SU-DHL-6 (cell line): ENCODE data around the gene KCNH3.

Source experiments
- H2AFZ ChIP-seq: fragments of 200-600 bp; sonication (generic); 2 replicates; pipeline ENCODE4 v1.6.1; 2014; ENCODE audit warnings: low read depth, mild to moderate bottlenecking, moderate library complexity, mixed read lengths, antibody characterized with exemption, low read length; ENCODE audit not compliant: severe bottlenecking
- H3F3A ChIP-seq: fragments of 200-600 bp; shearing (Covaris generic); 2 replicates; pipeline ENCODE4 v1.6.0; 2016; ENCODE audit warnings: antibody characterized with exemption, mild to moderate bottlenecking; ENCODE audit not compliant: insufficient read depth
- H3K27ac ChIP-seq: fragments of 200-600 bp; sonication (generic); 2 replicates; pipeline ENCODE4 v1.5.1; 2016; ENCODE audit warnings: low read depth, mild to moderate bottlenecking, low read length, moderate library complexity, mixed read lengths
- H3K27me3 ChIP-seq: fragments of 200-600 bp; sonication (generic), shearing (Covaris generic); 2 replicates; pipeline ENCODE4 v1.6.0; 2014; ENCODE audit warnings: mild to moderate bottlenecking, low read length
- H3K36me3 ChIP-seq: fragments of 200-600 bp; sonication (generic); 2 replicates; pipeline ENCODE4 v1.6.1; 2014; ENCODE audit warnings: mild to moderate bottlenecking, low read length, mixed read lengths
- H3K4me2 ChIP-seq: fragments of 300-600, 200-600 bp; shearing (Covaris generic), sonication (generic); 2 replicates; pipeline ENCODE4 v1.6.0; 2014; ENCODE audit warnings: low read length, low read depth, mild to moderate bottlenecking; ENCODE audit not compliant: poor library complexity, severe bottlenecking
- H3K4me3 ChIP-seq: fragments of 200-600 bp; sonication (generic); 2 replicates; pipeline ENCODE4 v1.5.1; 2014; ENCODE audit warnings: antibody characterized with exemption, low read length, mild to moderate bottlenecking, mixed read lengths; ENCODE audit not compliant: insufficient read depth, poor library complexity, severe bottlenecking
- H3K79me2 ChIP-seq: fragments of 200-600 bp; sonication (generic); 2 replicates; pipeline ENCODE4 v1.6.1; 2014; ENCODE audit warnings: mild to moderate bottlenecking, low read length, moderate library complexity; ENCODE audit not compliant: insufficient read depth
- H3K9ac ChIP-seq: fragments of 200-600 bp; sonication (generic); 2 replicates; pipeline ENCODE4 v1.7.0; 2014; ENCODE audit warnings: mild to moderate bottlenecking, low read length
- H3K9me2 ChIP-seq: fragments of 200-600 bp; sonication (generic); replicated peaks from 2 replicates; pipeline ENCODE4 v1.6.1; 2014; ENCODE audit warnings: low read length; ENCODE audit not compliant: insufficient read depth
- H3K9me3 ChIP-seq: fragments of 200-600 bp; sonication (generic); 2 replicates; pipeline ENCODE4 v1.6.1; 2014; ENCODE audit warnings: low read length, mixed read lengths; ENCODE audit not compliant: insufficient read depth
- H4K20me1 ChIP-seq: fragments of 200-600 bp; sonication (generic); 2 replicates; pipeline ENCODE4 v1.6.1; 2014; ENCODE audit warnings: low read depth, mild to moderate bottlenecking, antibody characterized with exemption, low read length, moderate library complexity, mixed read lengths
- EZH2phosphoT487 ChIP-seq: fragments of 200-600 bp; sonication (generic), shearing (Covaris generic); conservative IDR thresholded peaks from 2 replicates; pipeline ENCODE4 v1.6.1; 2018; ENCODE audit warnings: mild to moderate bottlenecking, antibody characterized with exemption, low read length, moderate library complexity, mixed read lengths
- TF ChIP-seq, protein P1 (sequence below): fragments of 200-600 bp; sonication (generic); IDR thresholded peaks from one replicate; pipeline ENCODE4 v1.5.1; 2017; ENCODE audit warnings: antibody characterized with exemption, mild to moderate bottlenecking, low read length, moderate library complexity; ENCODE audit not compliant: insufficient read depth, poor library complexity, severe bottlenecking

KCNH3 gene

DNA sequence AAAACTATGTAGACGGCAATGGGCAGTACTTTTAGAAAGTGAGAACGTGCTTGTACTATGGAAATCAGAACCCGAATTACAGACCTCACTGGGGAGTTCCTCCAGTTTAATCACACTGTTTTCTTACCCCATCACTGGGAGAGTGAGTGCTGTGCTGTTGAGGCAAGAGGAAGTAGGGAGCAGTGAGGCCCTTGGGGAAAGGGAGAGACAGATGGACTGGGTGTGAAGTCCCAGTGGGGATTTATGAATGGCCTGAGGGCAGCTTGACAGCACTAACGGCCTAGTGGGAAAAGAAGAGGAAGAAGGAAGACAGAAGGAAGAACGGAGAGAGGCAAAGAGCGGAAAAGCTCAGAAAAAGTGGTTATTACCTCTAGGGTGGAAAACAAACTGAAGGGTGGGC lies 23.4 kb downstream of the KCNH3 start:
- no peak overlapping the region for H2AFZ ChIP-seq
- no peaks in the 10 kb centered on the region for H3K9me2 ChIP-seq
- no peaks in the 10 kb centered on the region for H3F3A ChIP-seq
- no peak overlapping the region for H3K9ac ChIP-seq
- no peaks in the 10 kb centered on the region for H4K20me1 ChIP-seq
- TF ChIP-seq, protein P1, sequence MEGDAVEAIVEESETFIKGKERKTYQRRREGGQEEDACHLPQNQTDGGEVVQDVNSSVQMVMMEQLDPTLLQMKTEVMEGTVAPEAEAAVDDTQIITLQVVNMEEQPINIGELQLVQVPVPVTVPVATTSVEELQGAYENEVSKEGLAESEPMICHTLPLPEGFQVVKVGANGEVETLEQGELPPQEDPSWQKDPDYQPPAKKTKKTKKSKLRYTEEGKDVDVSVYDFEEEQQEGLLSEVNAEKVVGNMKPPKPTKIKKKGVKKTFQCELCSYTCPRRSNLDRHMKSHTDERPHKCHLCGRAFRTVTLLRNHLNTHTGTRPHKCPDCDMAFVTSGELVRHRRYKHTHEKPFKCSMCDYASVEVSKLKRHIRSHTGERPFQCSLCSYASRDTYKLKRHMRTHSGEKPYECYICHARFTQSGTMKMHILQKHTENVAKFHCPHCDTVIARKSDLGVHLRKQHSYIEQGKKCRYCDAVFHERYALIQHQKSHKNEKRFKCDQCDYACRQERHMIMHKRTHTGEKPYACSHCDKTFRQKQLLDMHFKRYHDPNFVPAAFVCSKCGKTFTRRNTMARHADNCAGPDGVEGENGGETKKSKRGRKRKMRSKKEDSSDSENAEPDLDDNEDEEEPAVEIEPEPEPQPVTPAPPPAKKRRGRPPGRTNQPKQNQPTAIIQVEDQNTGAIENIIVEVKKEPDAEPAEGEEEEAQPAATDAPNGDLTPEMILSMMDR: no peak
- no peak for TF ChIP-seq EZH2phosphoT487
- H3K9me3 ChIP-seq: no peaks in the 10 kb centered on the region
- H3K4me2 ChIP-seq: no peak overlapping the region
- no peaks in the 10 kb centered on the region for H3K27me3 ChIP-seq
- H3K27ac ChIP-seq: no peak overlapping the region
- H3K79me2 ChIP-seq: peaks cover 21% of the 10 kb centered on the region
- no peak overlapping the region for H3K4me3 ChIP-seq
- H3K36me3 ChIP-seq: no peaks in the 10 kb centered on the region

GRCh38 chr12:49562831-49563230 lies 24.0 kb downstream of the KCNH3 start:
- no peaks in the 10 kb centered on the region for H3K27me3 ChIP-seq
- no peak overlapping the region for H2AFZ ChIP-seq
- no peaks in the 10 kb centered on the region for H3K9me3 ChIP-seq
- no peak overlapping the region for H3K9ac ChIP-seq
- H3K4me2 ChIP-seq: no peak overlapping the region
- H3K4me3 ChIP-seq: no peak overlapping the region
- H3F3A ChIP-seq: no peaks in the 10 kb centered on the region
- H4K20me1 ChIP-seq: no peaks in the 10 kb centered on the region
- H3K9me2 ChIP-seq: no peaks in the 10 kb centered on the region
- no peak overlapping the region for H3K27ac ChIP-seq
- H3K79me2 ChIP-seq: peaks cover 25% of the 10 kb centered on the region
- H3K36me3 ChIP-seq: no peaks in the 10 kb centered on the region
- TF ChIP-seq, protein P1: no peak
- TF ChIP-seq EZH2phosphoT487: no peak

DNA sequence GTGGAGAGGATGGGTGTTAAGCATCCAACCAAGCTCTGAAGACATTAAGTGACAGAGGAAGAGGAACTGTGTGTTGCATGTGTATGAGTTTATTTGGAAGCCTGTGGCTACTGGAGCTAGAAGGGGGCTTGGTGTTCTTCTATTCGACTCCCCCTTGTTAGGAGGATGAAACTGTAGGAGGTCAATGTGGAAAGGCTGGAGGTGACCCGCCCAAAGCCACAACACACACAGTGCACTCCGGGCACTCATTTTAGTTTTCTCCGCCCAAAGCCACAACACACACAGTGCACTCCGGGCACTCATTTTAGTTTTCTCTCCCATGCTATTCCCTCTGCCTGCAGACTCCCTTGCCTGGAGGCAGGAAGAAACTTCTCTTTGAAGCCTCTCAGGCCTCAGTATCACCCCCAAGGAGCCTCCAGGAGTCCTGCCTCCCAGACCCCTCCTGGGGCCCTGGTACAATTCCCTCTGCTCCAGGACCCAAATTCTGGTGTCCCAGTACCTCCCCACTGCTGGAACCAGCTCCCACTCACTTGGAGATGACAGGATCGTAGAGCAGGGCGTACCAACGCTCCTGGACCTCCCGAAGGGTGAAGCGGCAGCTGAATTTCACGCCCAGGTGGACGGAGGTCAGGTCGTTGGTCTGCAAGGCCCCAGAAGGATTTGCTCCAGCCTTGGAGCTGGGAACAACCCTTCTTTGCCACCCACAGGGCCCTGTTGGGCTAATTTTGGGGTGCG lies 25.3 kb downstream of the KCNH3 start:
- no peak for TF ChIP-seq EZH2phosphoT487
- TF ChIP-seq, protein P1: no peak
- Histone ChIP-seq H3K9me3 (no peaks in the 10 kb centered on the region), H4K20me1 (no peaks in the 10 kb centered on the region), H3K79me2 (peaks cover 35% of the 10 kb centered on the region), H3K9ac (no peak overlapping the region), H3K27me3 (no peaks in the 10 kb centered on the region), H3K27ac (no peak overlapping the region), H3K9me2 (no peaks in the 10 kb centered on the region), H2AFZ (no peak overlapping the region), H3K4me2 (no peak overlapping the region), H3K4me3 (no peak overlapping the region), H3F3A (no peaks in the 10 kb centered on the region), H3K36me3 (no peaks in the 10 kb centered on the region)
